AG09309 (cell line): ENCODE results near the gene ATF7IP.
"Not testable (repeated sequence)": the region's sequence is repeated elsewhere in the genome, so short reads cannot be mapped to it uniquely, and the experiment has no call there.

Experiments used
- DNase-seq: peaks from one replicate; pipeline ENCODE4 v3.0.0-alpha.2; 2010; ENCODE audit warnings: low read depth
- H3K4me3 ChIP-seq: 2 replicates; pipeline ENCODE4 v1.5.1; 2011; ENCODE audit warnings: mild to moderate bottlenecking, low read depth, low read length, moderate library complexity; ENCODE audit not compliant: control insufficient read depth
- CTCF ChIP-seq: IDR thresholded peaks from 2 replicates; pipeline ENCODE4 v1.5.1; 2011; ENCODE audit warnings: mild to moderate bottlenecking, low read depth, low read length, inconsistent platforms; ENCODE audit not compliant: insufficient read depth, control insufficient read depth; ENCODE audit errors: missing control alignments

Gene ATF7IP

GRCh38 chr12:14403711-14404196 lies 38.3 kb downstream of the ATF7IP start:
- no peak for TF ChIP-seq CTCF
- DNase-seq: peak; percentile 53

GRCh38 chr12:14405407-14405806 lies 39.9 kb downstream of the ATF7IP start:
- H3K4me3 ChIP-seq, DNase-seq: not testable (repeated sequence)

More at GRCh38 chr12:14403711-14404196, 38.3 kb downstream of the ATF7IP start:
- no peak overlapping the region for H3K4me3 ChIP-seq

GRCh38 chr12:14408208-14408607 lies 42.7 kb downstream of the ATF7IP start:
- DNase-seq: no peak
- no peak overlapping the region for H3K4me3 ChIP-seq
- no peak for TF ChIP-seq CTCF

- no peak for DNase-seq
- H3K4me3 ChIP-seq: no peak overlapping the region
- no peak for TF ChIP-seq CTCF
Measured at GRCh38 chr12:14410177-14410576, 44.7 kb downstream of the ATF7IP start.

GRCh38 chr12:14410841-14411569 lies 45.5 kb downstream of the ATF7IP start:
- DNase-seq: no peak
- H3K4me3 ChIP-seq: no peak overlapping the region
- no peak for TF ChIP-seq CTCF

- TF ChIP-seq CTCF: no peak
- H3K4me3 ChIP-seq: no peak overlapping the region
- peak; percentile 43 for DNase-seq
Measured at GRCh38 chr12:14416658-14417057, 51.2 kb downstream of the ATF7IP start.

- H3K4me3 ChIP-seq: no peak overlapping the region
- DNase-seq: peak; percentile 65
- TF ChIP-seq CTCF: no peak
Measured at GRCh38 chr12:14417715-14418114, 52.2 kb downstream of the ATF7IP start.
